Prostate gland (tissue), 2 donors: ENCODE results near the gene FXYD4.
"Not testable (repeated sequence)": the region's sequence is repeated elsewhere in the genome, so short reads cannot be mapped to it uniquely, and the experiment has no call there.

ENCODE experiments used
- CTCF ChIP-seq, 4 experiments: fragments of 200-600 bp in 2 of 4; fragments of 450-650 bp in 2 of 4; sonication (generic) in 2 of 4; IDR thresholded peaks; 1 replicate in 3 of 4; 2 replicates in 1 of 4; pipeline ENCODE4 v1.5.1; 2016 to 2019; ENCODE audit warnings: antibody characterized with exemption in 4 of 4, mild to moderate bottlenecking in 2 of 4, moderate library complexity in 2 of 4
- POLR2A ChIP-seq: fragments of 450-650 bp; IDR thresholded peaks from one replicate; pipeline ENCODE4 v1.6.1; 2016; ENCODE audit warnings: antibody characterized with exemption, mild to moderate bottlenecking

- TF ChIP-seq CTCF (IDR thresholded peaks at IDR 0.05); POLR2A: not testable (repeated sequence)
Measured at GRCh38 chr10:43393186-43393585, 21.8 kb downstream of the FXYD4 start.
